ENCODE measurements around the gene CRIP3.

DNA sequence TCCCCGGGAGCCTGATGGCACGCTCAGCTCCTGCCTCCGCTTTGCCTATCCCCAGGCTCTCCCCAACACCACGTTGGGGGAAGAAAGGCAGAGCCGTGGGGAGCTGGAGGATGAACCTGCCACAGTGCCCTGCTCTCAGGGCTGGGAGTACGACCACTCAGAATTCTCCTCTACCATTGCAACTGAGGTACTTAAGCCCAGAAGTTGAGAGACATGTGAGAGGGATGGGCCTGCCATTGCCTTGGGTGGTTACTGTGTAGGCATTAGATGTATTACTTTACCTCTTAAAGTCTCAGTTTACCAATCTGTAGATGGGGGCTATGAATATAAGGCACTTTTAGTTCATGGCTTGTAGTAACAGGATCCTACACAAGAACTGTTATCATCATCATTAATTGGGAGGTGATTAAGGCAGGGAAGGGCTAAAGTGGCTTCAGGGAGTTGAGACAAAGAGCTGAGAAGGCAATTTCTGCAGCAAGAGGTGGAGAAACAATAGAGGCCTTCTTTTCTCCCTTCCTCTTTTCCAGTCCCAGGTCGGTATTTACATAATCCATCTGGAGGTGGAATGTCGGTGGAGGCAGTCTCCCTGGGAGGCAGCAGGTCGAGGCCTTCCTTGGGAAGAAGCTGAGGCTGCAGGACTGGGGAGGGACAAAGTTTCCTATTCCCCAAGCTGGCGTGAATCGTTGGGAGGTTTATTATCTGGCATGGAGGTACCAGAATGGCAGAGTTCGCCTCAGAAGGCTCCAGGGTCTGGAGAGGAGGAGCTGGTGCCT lies 9.9 kb downstream of the CRIP3 start:
- TF ChIP-seq EZH2 (IDR thresholded peaks at IDR 0.05; ENCODE audit: insufficient read depth, poor library complexity, severe bottlenecking) (no peak), EZH2phosphoT487 (IDR thresholded peaks at IDR 0.05; ENCODE audit: insufficient read depth, low read depth) (no peak)
